HG03025 (cell line): ENCODE measurements around the gene ARL5A.
"Not testable (repeated sequence)": the region's sequence is repeated elsewhere in the genome, so short reads cannot be mapped to it uniquely, and the experiment has no call there.

Experiments
- ATAC-seq: cut with Tn5 transposase; IDR thresholded peaks from one replicate; pipeline ENCODE4 v1.9.1; 2021; ENCODE audit warnings: mild to moderate bottlenecking, moderate library complexity; ENCODE audit not compliant: unreplicated experiment, low FRiP score

ARL5A gene

DNA sequence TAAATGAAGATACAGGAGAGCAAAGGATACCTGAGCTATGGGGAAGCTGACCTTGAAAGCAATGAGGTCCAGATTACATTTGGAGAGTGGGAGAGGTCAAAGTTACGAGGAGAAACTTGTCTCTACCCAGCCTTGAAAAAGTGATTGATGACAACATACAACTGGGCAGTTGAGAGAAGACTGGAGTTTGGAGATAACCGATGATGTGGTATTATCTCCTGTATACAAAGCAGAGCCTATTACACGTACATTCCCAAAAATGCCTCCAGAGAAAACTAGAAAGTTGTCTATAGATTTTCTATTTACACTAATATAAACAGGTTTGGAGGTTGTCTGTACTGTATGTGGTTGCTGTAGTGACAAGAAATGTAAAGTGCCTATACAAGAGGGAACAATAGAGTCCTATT, 28.3 kb downstream of the ARL5A start:
- ATAC-seq: no peak

DNA sequence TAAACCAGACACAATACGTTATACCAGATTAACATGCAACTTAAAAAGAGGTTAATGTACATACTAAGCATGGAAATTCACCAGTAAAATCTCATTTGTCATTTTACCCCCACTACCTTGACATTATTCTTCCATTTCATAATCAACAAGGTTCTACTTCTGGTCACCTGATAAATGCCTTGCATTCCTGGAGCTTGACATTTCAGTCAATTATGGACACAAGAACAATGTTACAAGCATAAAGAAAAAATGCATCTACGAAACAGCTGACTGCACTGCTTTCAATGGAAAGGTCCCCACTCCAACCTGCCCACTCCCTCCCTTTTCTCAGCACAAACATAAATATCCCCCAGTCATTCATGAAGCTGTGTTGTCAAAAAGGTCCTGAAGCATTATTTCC, 31.4 kb downstream of the ARL5A start:
- no peak for ATAC-seq

DNA sequence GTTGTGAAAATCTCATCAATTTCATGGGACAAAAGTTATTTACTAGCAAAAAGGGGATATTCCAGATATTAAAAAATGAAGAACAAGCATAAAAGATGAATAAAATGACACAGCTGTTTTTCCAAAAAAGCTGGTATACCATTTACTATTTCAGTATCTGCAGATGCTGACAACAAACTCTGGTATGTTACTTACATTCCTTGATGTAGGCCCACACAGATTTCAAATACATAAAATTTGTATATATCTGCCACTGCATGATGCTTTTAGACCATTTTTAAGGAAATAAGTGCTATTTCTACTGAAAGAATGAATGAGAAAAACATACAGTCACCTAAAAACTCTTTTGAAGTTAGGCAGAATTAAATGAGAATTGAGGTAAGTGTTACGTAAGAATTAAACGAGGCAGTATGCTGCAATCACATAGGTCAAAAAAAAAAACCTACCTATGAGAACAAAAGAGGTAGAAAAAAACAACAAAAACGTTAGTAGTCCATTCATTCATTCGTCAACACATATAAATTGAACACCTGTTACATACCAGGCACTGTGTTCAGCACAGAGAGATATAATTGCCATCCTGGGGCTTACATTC, 32.5 kb downstream of the ARL5A start:
- no peak for ATAC-seq

DNA sequence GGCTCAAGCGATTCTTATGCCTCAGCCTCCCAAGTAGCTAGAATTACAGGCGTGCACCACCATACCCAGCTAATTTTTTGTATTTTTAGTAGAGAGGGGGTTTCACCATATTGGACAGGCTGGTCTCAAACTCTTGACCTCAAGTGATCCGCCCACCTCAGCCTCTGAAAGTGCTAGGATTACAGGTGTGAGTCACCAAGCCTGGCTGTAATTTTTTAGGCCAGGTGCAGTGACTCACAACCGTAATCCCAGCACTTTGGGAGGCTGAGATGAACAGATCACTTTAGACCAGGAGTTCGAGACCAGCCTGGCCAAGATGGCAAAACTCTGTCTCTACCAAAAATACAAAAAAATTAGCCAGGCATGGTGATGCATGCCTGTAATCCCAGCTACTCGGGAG, 33.8 kb downstream of the ARL5A start:
- ATAC-seq: not testable (repeated sequence)

DNA sequence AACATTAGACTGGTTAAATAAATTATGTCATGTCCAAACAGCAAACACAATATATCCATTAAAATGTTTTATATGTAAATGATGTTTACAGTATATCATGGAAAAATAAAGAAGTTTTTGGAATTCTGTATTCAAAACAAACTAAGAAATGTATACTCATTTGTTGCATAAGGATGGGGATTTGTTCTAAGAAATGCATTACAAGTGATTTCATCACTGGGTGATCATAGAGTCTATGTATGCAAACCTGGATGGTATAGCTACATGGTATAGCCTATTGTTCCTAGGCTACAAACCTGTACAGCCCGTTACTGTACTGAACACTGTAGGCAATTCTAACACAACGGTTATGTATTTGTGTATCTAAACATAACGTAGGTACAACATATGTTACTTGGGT, 35.1 kb downstream of the ARL5A start:
- no peak for ATAC-seq

DNA sequence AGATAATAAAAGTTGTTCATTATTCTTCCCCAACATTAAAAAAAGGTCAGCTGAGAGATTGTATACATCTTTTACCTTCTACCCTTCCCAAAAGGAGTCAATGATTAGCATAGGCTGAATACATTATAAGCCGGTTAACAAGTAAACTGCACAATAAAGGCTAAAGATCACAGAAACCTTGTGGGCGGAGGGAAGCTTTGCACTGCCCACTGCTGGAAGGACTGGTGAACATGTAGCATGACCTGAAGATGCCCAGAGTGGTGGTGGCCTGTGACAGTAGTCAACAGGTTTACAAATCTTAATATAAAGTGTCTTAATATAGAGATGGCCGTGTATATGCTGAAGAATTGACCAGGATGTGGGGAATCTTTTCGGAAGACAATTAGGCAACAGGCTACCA, 35.6 kb downstream of the ARL5A start:
- no peak for ATAC-seq

DNA sequence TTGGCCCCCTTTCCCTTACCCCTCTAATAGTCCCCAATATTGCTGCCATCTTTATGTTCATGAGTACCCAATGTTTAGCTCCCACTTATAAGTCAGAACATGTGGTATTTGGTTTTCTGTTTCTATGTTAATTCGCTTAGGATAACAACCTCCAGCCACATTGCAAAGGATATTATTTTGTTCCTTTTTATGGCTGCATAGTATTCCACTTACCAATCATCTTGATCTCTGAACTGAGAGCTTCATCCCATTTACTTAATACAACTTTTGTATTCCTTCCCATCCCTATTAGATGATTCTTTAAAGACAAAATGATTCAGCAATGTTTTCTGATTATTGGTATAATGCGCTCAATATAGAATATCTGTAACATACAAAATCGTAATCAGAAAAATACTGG, 36.7 kb downstream of the ARL5A start:
- no peak for ATAC-seq

DNA sequence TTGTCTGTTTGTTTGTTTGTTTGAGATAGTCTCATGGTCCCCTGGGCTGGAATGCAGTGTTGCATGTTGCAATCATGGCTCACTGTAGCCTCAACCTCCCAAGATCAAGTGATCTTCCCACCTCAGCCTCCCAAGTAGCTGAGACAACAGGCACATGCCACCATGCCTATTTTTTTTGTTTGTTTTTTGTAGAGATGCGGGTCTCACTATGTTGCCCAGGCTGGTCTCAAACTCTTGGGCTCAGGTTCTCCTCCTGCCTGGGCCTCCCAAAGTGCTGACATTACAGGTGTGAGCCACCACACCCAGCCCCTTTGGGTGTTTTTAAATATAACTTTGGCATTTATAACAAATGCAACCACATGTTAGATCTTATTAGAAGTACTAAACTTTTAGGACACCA, 37.5 kb downstream of the ARL5A start:
- no peak for ATAC-seq

DNA sequence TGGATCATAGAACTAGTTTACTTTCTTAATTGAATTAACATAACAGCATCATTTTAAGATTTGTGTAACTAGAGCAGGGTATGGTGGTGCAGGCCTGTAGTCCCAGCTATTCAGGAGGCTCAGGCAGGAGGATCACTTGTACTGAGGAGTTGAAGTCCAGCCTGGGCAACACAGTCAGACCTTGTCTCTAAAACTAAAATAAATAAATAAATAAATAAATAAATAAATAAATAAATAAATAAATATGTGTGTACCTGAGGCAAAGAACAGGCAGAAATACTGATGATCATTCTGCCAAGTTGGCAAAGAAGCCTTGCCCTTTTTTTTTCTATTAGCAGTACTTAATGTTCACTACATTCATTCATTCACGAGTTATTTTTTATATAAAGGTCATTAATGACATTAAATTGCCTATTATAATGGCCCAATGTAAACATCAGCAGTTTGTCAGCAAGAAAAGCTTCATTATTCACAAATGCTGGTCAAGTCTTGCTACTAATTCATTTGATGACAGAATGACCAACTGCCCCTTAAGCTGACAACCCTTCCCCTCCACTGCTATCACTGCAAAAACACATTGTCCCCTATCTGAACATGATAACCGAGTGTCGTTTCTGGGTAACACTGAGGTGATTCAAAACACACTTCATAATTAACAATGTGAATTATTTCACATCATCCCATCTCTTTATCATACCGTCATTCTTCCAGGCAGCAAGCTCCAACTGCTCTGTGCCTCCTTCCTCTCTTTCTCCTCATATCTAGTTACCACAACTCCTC, 39.0 kb downstream of the ARL5A start:
- ATAC-seq: no peak

DNA sequence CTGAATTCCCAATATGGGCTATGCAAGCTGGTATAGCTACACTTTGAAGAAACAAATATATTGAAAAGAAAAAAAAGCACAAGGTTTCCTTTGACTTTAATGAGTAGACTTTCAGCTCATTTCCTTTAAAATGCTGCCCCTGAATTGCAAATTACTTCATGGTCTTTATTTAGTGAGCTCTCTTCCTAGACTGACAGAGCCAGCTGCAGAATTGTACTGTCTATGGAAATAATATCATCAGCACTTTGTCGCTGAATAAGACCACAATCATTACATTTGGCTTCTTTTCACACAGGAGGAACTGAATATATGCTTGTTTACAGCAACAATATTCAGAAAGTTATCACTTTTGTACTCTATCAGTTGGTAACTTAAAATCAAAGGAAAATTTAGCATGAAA, 41.7 kb downstream of the ARL5A start:
- ATAC-seq: no peak

DNA sequence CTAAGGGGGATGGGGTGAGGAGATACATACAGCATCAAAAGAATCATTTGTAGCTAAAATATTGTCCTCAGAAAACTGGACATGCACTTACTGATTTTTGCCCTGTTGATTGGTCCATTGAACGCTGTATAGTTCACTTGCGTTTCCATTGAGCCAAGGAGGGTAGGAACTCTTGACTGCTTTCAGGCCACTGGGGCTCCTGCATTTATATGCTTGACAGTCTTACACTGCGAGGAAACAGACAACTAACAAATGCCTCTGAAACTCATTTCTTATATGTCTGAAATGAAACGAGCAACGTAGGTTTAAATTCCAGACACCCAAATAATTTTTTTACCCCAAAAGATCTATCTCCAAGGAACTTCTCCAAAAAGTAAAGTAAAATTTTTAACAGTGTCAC, 42.1 kb downstream of the ARL5A start:
- no peak for ATAC-seq

DNA sequence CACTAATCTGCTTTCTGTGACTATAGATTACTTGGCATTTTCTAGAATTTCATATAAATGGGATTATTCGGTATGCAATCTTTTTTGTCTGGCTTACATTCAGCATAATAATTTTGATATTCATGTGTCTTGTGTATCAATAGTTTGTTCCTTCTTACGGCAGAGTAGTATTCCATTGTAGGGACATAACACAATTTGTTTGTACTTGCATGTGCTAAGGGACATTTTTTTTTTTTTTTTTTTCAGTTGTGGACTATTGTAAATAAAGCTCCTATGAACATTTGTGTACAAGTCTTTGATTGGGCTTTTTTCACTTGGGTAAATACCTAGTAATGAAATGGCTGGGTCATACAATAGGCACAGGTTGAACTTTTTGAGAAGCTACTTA, 45.1 kb downstream of the ARL5A start:
- ATAC-seq: no peak

DNA sequence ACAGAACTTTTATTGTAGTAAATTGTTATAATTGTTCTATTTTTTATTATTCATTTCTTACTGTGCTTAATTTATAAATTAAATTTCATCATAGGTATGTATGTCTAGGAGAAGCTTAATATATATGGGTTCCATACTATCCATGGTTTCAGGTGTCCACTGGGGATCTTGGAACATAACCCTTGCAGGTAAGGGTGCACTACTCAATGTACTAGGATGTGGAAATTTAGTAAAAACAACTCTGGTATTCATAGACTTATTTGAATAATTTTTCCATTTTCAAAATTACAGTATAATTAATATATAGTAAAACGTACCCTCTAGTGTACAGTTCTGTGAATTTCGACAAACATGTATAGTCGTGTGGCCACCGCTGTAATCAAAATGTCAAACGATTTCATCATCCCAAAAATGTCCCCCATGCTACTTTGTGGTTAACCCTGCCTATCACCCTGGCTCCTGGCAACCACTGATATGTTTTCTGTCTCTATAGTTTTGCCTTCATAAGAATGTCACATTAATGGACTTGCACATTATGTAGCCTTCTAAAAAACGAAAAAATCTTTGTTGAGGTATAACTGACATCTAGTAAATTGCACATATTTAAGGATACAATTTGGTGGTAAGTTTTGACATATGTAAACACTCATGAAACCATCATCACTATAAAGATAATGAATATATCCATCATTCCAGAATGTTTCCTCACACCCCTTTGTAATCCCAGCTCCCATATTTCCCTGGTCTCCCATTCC, 45.7 kb downstream of the ARL5A start:
- no peak for ATAC-seq

DNA sequence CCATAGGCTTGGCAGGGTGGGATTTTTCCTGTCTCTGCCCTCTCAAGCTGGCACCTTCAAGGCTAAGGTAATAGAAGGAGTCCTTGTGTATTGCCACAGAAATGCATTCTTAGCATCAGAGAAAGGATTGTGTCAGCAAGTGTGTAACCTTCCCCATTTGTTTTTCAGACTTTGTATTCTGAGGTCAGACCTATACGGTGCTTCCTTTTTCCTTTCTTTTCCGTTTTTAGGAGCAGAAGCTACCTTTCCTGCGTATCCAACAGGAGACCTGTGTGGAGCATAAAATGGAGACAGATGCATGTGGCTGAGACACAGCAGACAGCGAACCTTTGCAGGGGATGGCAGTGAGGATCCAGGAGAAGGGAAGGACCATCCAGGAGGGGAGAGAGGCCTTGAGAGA, 46.6 kb downstream of the ARL5A start:
- no peak for ATAC-seq

DNA sequence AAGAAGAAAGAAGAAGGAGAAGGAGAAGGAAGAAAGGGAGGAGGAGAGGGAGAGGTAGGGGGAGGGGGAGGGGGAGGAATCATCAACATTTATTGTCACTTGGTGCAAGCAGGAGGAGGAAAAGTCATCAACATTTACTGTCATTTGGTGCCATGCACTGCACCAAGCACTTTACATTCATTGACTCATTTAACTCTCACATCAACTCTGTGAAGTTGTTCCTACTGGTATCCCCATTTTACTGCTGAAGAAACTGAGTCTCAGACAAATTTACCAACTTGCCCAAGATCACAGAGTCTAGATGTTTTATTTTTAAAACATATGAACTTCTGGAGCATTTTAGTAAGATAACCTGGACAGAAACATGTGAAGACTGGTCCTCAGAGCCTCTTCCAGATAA, 47.3 kb downstream of the ARL5A start:
- ATAC-seq: no peak

DNA sequence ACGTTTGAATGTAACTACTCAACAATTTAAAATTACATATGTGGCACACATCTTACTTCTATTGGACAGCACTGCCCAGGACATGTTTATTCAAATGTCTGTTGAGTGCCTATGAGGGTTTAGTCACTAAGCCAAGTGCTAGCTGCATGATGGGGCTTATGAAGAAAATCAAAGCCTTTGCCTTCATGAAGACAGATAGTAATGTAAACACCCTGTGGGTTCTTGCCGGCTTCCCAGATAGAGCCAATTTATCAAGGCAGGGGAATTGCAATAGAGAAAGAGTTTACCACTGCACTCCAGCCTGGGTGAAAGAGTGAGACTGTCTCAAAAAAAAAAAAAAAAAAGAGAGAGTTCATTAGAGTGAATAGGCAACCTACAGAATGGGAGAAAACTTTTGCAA, 50.3 kb downstream of the ARL5A start:
- ATAC-seq: no peak

DNA sequence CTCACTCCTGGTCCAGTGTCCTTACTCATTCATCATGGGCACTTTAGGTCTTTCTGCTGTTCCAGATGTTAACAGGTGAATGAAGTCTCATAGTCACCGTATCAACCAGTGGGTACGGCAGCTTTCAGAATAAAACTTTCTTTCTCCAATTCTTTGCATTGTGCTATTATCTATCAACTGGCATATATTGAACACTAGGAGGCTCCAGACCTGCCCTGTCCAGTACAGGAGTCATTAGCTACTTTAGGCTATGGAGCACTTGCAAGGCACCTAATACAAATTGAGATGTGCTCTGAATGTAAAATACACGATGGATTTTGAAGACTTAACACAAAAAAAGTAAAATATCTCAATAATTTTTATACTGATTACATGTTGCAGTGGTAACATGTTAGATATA, 50.7 kb downstream of the ARL5A start:
- no peak for ATAC-seq

DNA sequence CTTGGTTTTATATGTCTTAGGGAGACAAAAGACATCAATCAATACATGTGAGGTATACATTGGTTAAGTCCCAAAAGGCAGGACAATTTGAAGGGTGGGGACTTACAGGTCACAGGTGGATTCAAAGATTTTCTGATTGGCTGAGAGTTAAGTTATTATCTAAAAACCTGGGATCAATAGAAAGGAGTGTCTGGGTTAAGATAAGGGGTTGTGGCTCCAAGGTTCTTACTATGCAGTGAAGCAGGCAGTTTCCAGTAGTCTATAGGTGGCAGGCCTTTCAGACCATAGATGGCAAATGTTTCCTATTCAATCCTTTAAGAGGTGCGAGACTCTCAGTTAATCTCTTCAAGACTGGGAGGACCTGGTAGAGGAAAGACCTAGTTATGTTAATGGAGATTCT, 51.9 kb downstream of the ARL5A start:
- ATAC-seq: no peak

DNA sequence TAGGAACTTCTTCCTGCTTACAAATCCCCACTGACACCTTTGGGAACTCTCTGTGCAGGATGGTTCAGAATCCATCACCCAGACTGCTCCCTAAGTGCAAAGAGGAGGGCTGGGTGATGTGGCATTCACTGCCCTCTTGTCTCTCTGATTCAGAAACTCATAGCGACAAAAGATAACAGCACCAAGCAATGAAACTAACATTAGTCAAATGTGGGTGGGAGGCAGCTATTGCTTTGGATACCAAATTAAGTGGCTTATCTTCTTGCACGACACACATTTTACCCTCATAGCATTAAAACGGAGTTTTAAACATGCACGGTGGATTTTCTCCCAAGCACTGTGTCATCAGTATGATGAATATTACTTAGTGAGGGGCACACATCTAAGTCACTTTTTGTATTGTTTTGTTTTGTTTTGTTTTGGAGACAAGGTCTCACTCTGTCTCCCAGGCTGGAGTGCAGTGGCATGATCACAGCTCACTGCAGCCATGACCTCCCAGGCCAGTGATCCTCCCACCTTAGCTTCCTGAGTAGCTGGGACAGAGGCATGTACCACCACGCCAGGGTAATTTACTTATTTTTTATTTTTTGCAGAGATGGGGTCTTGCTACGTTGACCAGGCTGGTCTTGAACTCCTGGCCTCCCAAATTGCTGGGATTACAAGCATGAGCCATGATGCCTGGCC, 53.0 kb downstream of the ARL5A start:
- ATAC-seq: no peak

DNA sequence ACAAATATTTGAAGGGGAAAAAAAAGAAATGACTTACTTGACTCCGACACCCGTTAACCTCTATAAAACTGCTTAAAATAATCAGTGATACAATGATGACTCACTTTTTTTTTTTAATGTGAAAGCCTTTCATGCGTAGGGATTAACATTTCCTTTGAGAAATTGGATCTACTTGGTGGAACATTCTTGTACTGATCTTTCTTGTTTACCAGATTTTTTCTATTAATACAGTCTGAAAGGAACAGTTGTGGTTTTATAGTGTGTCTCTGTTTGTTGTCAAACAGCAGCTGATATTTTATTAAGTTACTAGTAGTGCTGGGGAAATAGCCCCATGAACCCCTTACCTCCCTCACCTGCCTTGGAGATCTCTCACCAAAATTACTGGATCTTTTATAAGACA, 53.7 kb downstream of the ARL5A start:
- ATAC-seq: no peak
